GM19043 (cell line): ENCODE measurements around the gene ADAP1.

Experiments
- ATAC-seq: cut with Tn5 transposase; IDR thresholded peaks from one replicate; pipeline ENCODE4 v1.9.1; 2021; ENCODE audit warnings: low read depth; ENCODE audit not compliant: unreplicated experiment

The ADAP1 gene

GRCh38 chr7:849781-850180 is 104.7 kb downstream of the ADAP1 start:
- ATAC-seq: no peak

GRCh38 chr7:849145-849544 is 105.3 kb downstream of the ADAP1 start:
- no peak for ATAC-seq
